GM23248 (cell line): ENCODE measurements around the gene FBN3. TPM values are rescaled to one million over a fixed set of nuclear protein-coding genes. Genes with fewer than 3 reads are reported as not detected.

Source experiments
- DNase-seq: peaks from one replicate; pipeline ENCODE4 v3.0.0-alpha.2; 2015
- H2AFZ ChIP-seq: fragments of 200-600 bp; sonication (generic); 2 replicates; pipeline ENCODE4 v1.6.1; 2016; ENCODE audit warnings: antibody characterized with exemption
- H3F3A ChIP-seq: fragments of 200-600 bp; sonication (generic); 2 replicates; pipeline ENCODE4 v1.6.1; 2016; ENCODE audit warnings: mild to moderate bottlenecking, antibody characterized with exemption, mixed run types; ENCODE audit not compliant: insufficient read depth
- H3K27ac ChIP-seq: fragments of 200-600 bp; sonication (generic); 2 replicates; pipeline ENCODE4 v1.5.1; 2016; ENCODE audit warnings: mild to moderate bottlenecking
- H3K27me3 ChIP-seq: fragments of 200-600 bp; sonication (generic); replicated peaks from 2 replicates; pipeline ENCODE4 v1.6.1; 2016; ENCODE audit warnings: mild to moderate bottlenecking; ENCODE audit not compliant: insufficient read depth
- H3K36me3 ChIP-seq: fragments of 200-600 bp; sonication (generic); 2 replicates; pipeline ENCODE4 v1.6.1; 2016; ENCODE audit warnings: low read depth, mild to moderate bottlenecking
- H3K4me1 ChIP-seq: fragments of 200-600 bp; sonication (generic); 2 replicates; pipeline ENCODE4 v1.6.1; 2016; ENCODE audit warnings: mild to moderate bottlenecking; ENCODE audit not compliant: insufficient read depth
- H3K4me2 ChIP-seq: fragments of 200-600 bp; sonication (generic); one replicate; pipeline ENCODE4 v1.6.1; 2016; ENCODE audit warnings: mild to moderate bottlenecking; ENCODE audit not compliant: unreplicated experiment
- H3K4me3 ChIP-seq: fragments of 200-600 bp; sonication (generic); 2 replicates; pipeline ENCODE4 v1.5.1; 2016; ENCODE audit warnings: mild to moderate bottlenecking
- H3K79me2 ChIP-seq: fragments of 200-600 bp; sonication (generic); 2 replicates; pipeline ENCODE4 v1.6.1; 2016; ENCODE audit warnings: mild to moderate bottlenecking; ENCODE audit not compliant: insufficient read depth
- H3K9ac ChIP-seq: fragments of 200-600 bp; sonication (generic); 2 replicates; pipeline ENCODE4 v1.6.1; 2016; ENCODE audit warnings: mild to moderate bottlenecking
- H3K9me2 ChIP-seq: fragments of 200-600 bp; sonication (generic); 2 replicates; pipeline ENCODE4 v1.6.1; 2016; ENCODE audit warnings: mixed run types, mild to moderate bottlenecking, moderate library complexity; ENCODE audit not compliant: insufficient read depth
- H3K9me3 ChIP-seq: fragments of 200-600 bp; sonication (generic); one replicate; pipeline ENCODE4 v1.6.1; 2017; ENCODE audit warnings: low read depth
- H4K20me1 ChIP-seq: fragments of 200-600 bp; sonication (generic); 2 replicates; pipeline ENCODE4 v1.6.0; 2016; ENCODE audit not compliant: insufficient read depth
- EZH2 ChIP-seq: fragments of 200-600 bp; sonication (generic); IDR thresholded peaks from 2 replicates; pipeline ENCODE4 v1.6.1; 2018; ENCODE audit warnings: antibody characterized with exemption, mild to moderate bottlenecking; ENCODE audit not compliant: insufficient read depth, poor library complexity, severe bottlenecking
- EZH2phosphoT487 ChIP-seq: fragments of 200-600 bp; sonication (generic); IDR thresholded peaks from 2 replicates; pipeline ENCODE4 v1.6.1; 2018; ENCODE audit warnings: antibody characterized with exemption, moderate library complexity, mild to moderate bottlenecking, low read depth; ENCODE audit not compliant: insufficient read depth
- WGBS, 2 experiments: methylation state at CpG; one replicate each; pipeline ENCODE4 v1.1.6; 2015 to 2017; ENCODE audit warnings: low lambda C conversion rate in 2 of 2, low coverage in 1 of 2; ENCODE audit errors: missing lambda C conversion rate in 2 of 2; 5-methylcytosine and 5-hydroxymethylcytosine counted together
- in situ Hi-C: fragments of 300-500 bp; cut with MboI; formaldehyde crosslinking; loops from 2 replicates; pipeline ENCODE4 v1.15.0; 2020
- polyA plus RNA-seq: library from polyadenylated mRNA; unstranded; fragments of >200 nt; fragmentation: Nextera tagmentation; extraction: Ambion mirVana; gene quantifications from 2 replicates; pipeline ENCODE4 v1.2.1, GENCODE V29; 2016
- total RNA-seq: library from RNA; depleted of rRNA; stranded (reverse); fragments of >200 nt; shearing (Covaris generic); gene quantifications from 2 replicates; pipeline ENCODE4 v1.2.3, GENCODE V29; 2014

Gene FBN3
- total and polyA plus RNA-seq, 2 experiments from 2014 or later, result not detected

- Histone ChIP-seq H3K36me3 (no peaks in the 10 kb centered on the region), H3K9ac (no peak overlapping the region), H3K27ac (no peak overlapping the region), H3K4me2 (no peak overlapping the region), H3K9me2 (no peaks in the 10 kb centered on the region), H3K9me3 (no peaks in the 10 kb centered on the region), H2AFZ (no peak overlapping the region), H4K20me1 (no peaks in the 10 kb centered on the region), H3K4me3 (no peak overlapping the region), H3K79me2 (no peaks in the 10 kb centered on the region), H3F3A (no peaks in the 10 kb centered on the region), H3K27me3 (no peaks in the 10 kb centered on the region; the same call in 1 of the 2 replicates), H3K4me1 (no peaks in the 10 kb centered on the region)
- in situ Hi-C loops, result no loop called here
- WGBS, 2 experiments, result 38 to 44% methylated on average over 5 of the region's 5 CpGs
- DNase-seq, result no peak
- TF ChIP-seq EZH2, result no peak
- TF ChIP-seq EZH2phosphoT487, result no peak
These were observed 36.4 kb downstream of the FBN3 start for GRCh38 chr19:8113017-8113416.

GRCh38 chr19:8111376-8111775 lies 38.0 kb downstream of the FBN3 start:
- no peaks in the 10 kb centered on the region for H3K36me3 ChIP-seq
- no peaks in the 10 kb centered on the region for H3K9me3 ChIP-seq
- H2AFZ ChIP-seq, result no peak overlapping the region
- 73 to 74% methylated on average over 9 to 16 of the region's 16 CpGs for WGBS, 2 experiments
- H3K9me2 ChIP-seq, result no peaks in the 10 kb centered on the region
- no peak overlapping the region for H3K4me3 ChIP-seq
- H3K79me2 ChIP-seq, result no peaks in the 10 kb centered on the region
- no peak overlapping the region for H3K4me2 ChIP-seq
- H3K4me1 ChIP-seq, result no peaks in the 10 kb centered on the region
- no peak overlapping the region for H3K27ac ChIP-seq
- in situ Hi-C loops, result no loop called here
- H3F3A ChIP-seq, result no peaks in the 10 kb centered on the region
- no peak for TF ChIP-seq EZH2
- TF ChIP-seq EZH2phosphoT487, result no peak
- H3K27me3 ChIP-seq, result no peaks in the 10 kb centered on the region; the same call in 1 of the 2 replicates
- H4K20me1 ChIP-seq, result no peaks in the 10 kb centered on the region
- H3K9ac ChIP-seq, result no peak overlapping the region
- DNase-seq, result no peak

GRCh38 chr19:8110931-8111330 lies 38.5 kb downstream of the FBN3 start:
- 66 to 77% methylated on average over 11 to 16 of the region's 16 CpGs for WGBS, 2 experiments
- H3K9me2 ChIP-seq, result no peaks in the 10 kb centered on the region
- H3K27me3 ChIP-seq, result no peaks in the 10 kb centered on the region; the same call in 1 of the 2 replicates
- H3K4me2 ChIP-seq, result no peak overlapping the region
- no peaks in the 10 kb centered on the region for H3K9me3 ChIP-seq
- no peak overlapping the region for H3K4me3 ChIP-seq
- no peak overlapping the region for H2AFZ ChIP-seq
- TF ChIP-seq EZH2 (no peak), EZH2phosphoT487 (no peak)
- H3F3A ChIP-seq, result no peaks in the 10 kb centered on the region
- H3K79me2 ChIP-seq, result no peaks in the 10 kb centered on the region
- H3K9ac ChIP-seq, result no peak overlapping the region
- in situ Hi-C loops, result no loop called here
- H3K4me1 ChIP-seq, result no peaks in the 10 kb centered on the region
- no peak for DNase-seq
- H4K20me1 ChIP-seq, result no peaks in the 10 kb centered on the region
- no peaks in the 10 kb centered on the region for H3K36me3 ChIP-seq
- no peak overlapping the region for H3K27ac ChIP-seq

GRCh38 chr19:8109890-8110662 lies 39.3 kb downstream of the FBN3 start:
- no peak for DNase-seq
- Histone ChIP-seq H3K9ac (no peak overlapping the region), H3F3A (no peaks in the 10 kb centered on the region), H3K4me3 (no peak overlapping the region), H3K9me3 (no peaks in the 10 kb centered on the region), H3K9me2 (no peaks in the 10 kb centered on the region), H2AFZ (no peak overlapping the region), H4K20me1 (no peaks in the 10 kb centered on the region), H3K27ac (no peak overlapping the region), H3K4me1 (no peaks in the 10 kb centered on the region), H3K36me3 (no peaks in the 10 kb centered on the region), H3K79me2 (no peaks in the 10 kb centered on the region), H3K4me2 (no peak overlapping the region), H3K27me3 (no peaks in the 10 kb centered on the region; the same call in 1 of the 2 replicates)
- in situ Hi-C loops, result no loop called here
- WGBS, 2 experiments, result 51 to 53% methylated on average over 7 of the region's 7 CpGs
- no peak for TF ChIP-seq EZH2phosphoT487
- TF ChIP-seq EZH2, result no peak
